HL-60 (cell line): Measurements from ENCODE around the gene MARCKSL1.

ENCODE experiments used
- CTCF ChIP-seq: IDR thresholded peaks from one replicate; pipeline ENCODE4 v1.5.1; 2011; ENCODE audit warnings: low read length, control low read depth, inconsistent platforms; ENCODE audit not compliant: insufficient read depth
- REST ChIP-seq: IDR thresholded peaks from 2 replicates; pipeline ENCODE4 v1.6.1; 2012; ENCODE audit warnings: low read depth; ENCODE audit not compliant: insufficient replicate concordance

GRCh38 chr1:32311709-32312393, 24.2 kb downstream of the MARCKSL1 start:
- TF ChIP-seq REST (no peak), CTCF (no peak)
